MCF 10A (cell line): Measurements from ENCODE around the gene ARMC9. TPM values are rescaled to one million over a fixed set of nuclear protein-coding genes. Genes with fewer than 3 reads are reported as not detected.

Source experiments
- BruUV-seq: library from RNA; stranded (reverse); fragments of 400-500 nt; replicated peaks from 2 replicates; lab custom pipeline; 2021; lab: Mats Ljungman, UMichigan
- CTCF ChIA-PET: fragments of 300-600 bp; sonication (Branson Sonifier 250); formaldehyde crosslinking; extraction: SDS; loops from one replicate; lab custom pipeline; 2021; ENCODE audit warnings: antibody characterized with exemption, inconsistent platforms; lab: Yijun Ruan, JAX
- POLR2A ChIA-PET: fragments of 300-600, 350-650 bp; sonication (Branson Sonifier 250); formaldehyde crosslinking; extraction: SDS; loops from one replicate; lab custom pipeline; 2020; ENCODE audit warnings: antibody characterized with exemption, inconsistent platforms; lab: Yijun Ruan, JAX
- DNase-seq: peaks from one replicate; pipeline ENCODE4 v3.0.0-alpha.2; 2018; ENCODE audit not compliant: unreplicated experiment
- H3K27ac Mint-ChIP-seq: one replicate; pipeline ENCODE4 v1.8.0; 2022; ENCODE audit warnings: mild to moderate bottlenecking, low read depth, mixed read lengths; ENCODE audit not compliant: unreplicated experiment
- H3K27me3 Mint-ChIP-seq: one replicate; pipeline ENCODE4 v1.8.0; 2022; ENCODE audit warnings: mixed read lengths; ENCODE audit not compliant: insufficient read depth, unreplicated experiment
- H3K36me3 Mint-ChIP-seq: one replicate; pipeline ENCODE4 v1.8.0; 2022; ENCODE audit warnings: mild to moderate bottlenecking, moderate library complexity, mixed read lengths; ENCODE audit not compliant: insufficient read depth, unreplicated experiment
- H3K4me1 Mint-ChIP-seq: one replicate; pipeline ENCODE4 v1.8.0; 2022; ENCODE audit warnings: mixed read lengths; ENCODE audit not compliant: insufficient read depth, unreplicated experiment
- H3K4me3 Mint-ChIP-seq: one replicate; pipeline ENCODE4 v1.8.0; 2022; ENCODE audit warnings: mild to moderate bottlenecking, moderate library complexity, mixed read lengths; ENCODE audit not compliant: unreplicated experiment
- H3K9me3 Mint-ChIP-seq: one replicate; pipeline ENCODE4 v1.8.0; 2022; ENCODE audit warnings: mixed read lengths; ENCODE audit not compliant: unreplicated experiment
- CTCF ChIP-seq: fragments of 200-600 bp; IDR thresholded peaks from one replicate; pipeline ENCODE4 v1.8.0; 2022; ENCODE audit warnings: antibody characterized with exemption, mild to moderate bottlenecking; ENCODE audit not compliant: unreplicated experiment
- intact Hi-C: fragments of 100-400 bp; cut with micrococcal nuclease; formaldehyde crosslinking; loops from 2 replicates; pipeline ENCODE4 v1.14.1; 2022
- total RNA-seq: library from RNA; stranded (reverse); gene quantifications from 2 replicates; pipeline ENCODE4 v1.2.3, GENCODE V29; 2022

Gene ARMC9
- total RNA-seq, 1 experiment from 2014 or later = 16.5 TPM

GRCh38 chr2:231260442-231261208, 62.2 kb downstream of the ARMC9 start:
- ChIA-PET POLR2A (interaction anchor here (1.2 kb wide), 1 partner anchor 30 kb away, joined by 4 read pairs; no protein-coding TSS in a partner anchor), CTCF (interaction anchor here (0.6 kb wide), 1 partner anchor 34 kb away, joined by 3 read pairs; no protein-coding TSS in a partner anchor)
- H3K9me3 Mint-ChIP-seq = no peaks in the 10 kb centered on the region
- peak; percentile 14 for DNase-seq
- no TSS peak for BruUV-seq
- no peak for TF ChIP-seq CTCF
- peaks cover 20% of the 10 kb centered on the region for H3K36me3 Mint-ChIP-seq
- intact Hi-C loops = no loop called here
- H3K27me3 Mint-ChIP-seq = no peaks in the 10 kb centered on the region
- H3K4me1 Mint-ChIP-seq = no peaks in the 10 kb centered on the region
- no peak overlapping the region for H3K27ac Mint-ChIP-seq
- no peak overlapping the region for H3K4me3 Mint-ChIP-seq

- POLR2A ChIA-PET = interaction anchor here (0.6 kb wide), 1 partner anchor 147 kb away, joined by 3 read pairs; no protein-coding TSS in a partner anchor
- no peaks in the 10 kb centered on the region for H3K4me1 Mint-ChIP-seq
- H3K36me3 Mint-ChIP-seq = peaks cover 20% of the 10 kb centered on the region
- TF ChIP-seq CTCF = no peak
- H3K27me3 Mint-ChIP-seq = no peaks in the 10 kb centered on the region
- intact Hi-C loops = no loop called here
- CTCF ChIA-PET = no interaction called here
- no peak for DNase-seq
- no peak overlapping the region for H3K27ac Mint-ChIP-seq
- H3K4me3 Mint-ChIP-seq = no peak overlapping the region
- no TSS peak for BruUV-seq
- no peaks in the 10 kb centered on the region for H3K9me3 Mint-ChIP-seq
Observed at GRCh38 chr2:231263118-231263831, 64.8 kb downstream of the ARMC9 start.

- Mint-ChIP-seq H3K4me1 (no peaks in the 10 kb centered on the region), H3K9me3 (no peaks in the 10 kb centered on the region), H3K4me3 (no peak overlapping the region), H3K27me3 (no peaks in the 10 kb centered on the region), H3K36me3 (peaks cover 51% of the 10 kb centered on the region), H3K27ac (no peak overlapping the region)
- no peak for DNase-seq
- ChIA-PET POLR2A (no interaction called here), CTCF (interaction anchor here (0.6 to 1.8 kb wide), 3 partner anchors 22 to 357 kb away, joined by 4 to 6 read pairs (median 4); no protein-coding TSS in a partner anchor)
- no peak for TF ChIP-seq CTCF
- intact Hi-C loops = no loop called here
- BruUV-seq = no TSS peak
Observed at GRCh38 chr2:231270221-231271114, 72.0 kb downstream of the ARMC9 start.
